B cell (primary cell): ENCODE measurements around the gene EFCAB12.

Experiments
- CTCF ChIP-seq: fragments of 200-600 bp; IDR thresholded peaks from one replicate; pipeline ENCODE4 v1.8.0; 2022; ENCODE audit warnings: antibody characterized with exemption, mild to moderate bottlenecking
- EZH2 ChIP-seq: IDR thresholded peaks from 2 replicates; pipeline ENCODE4 v1.6.1; 2012; ENCODE audit warnings: borderline replicate concordance, low read depth, mild to moderate bottlenecking, moderate library complexity, low read length; ENCODE audit not compliant: insufficient read depth, poor library complexity, severe bottlenecking

- no peak for TF ChIP-seq CTCF
- TF ChIP-seq EZH2: no peak
These were observed 40.9 kb downstream of the EFCAB12 start for GRCh38 chr3:129387487-129387886.
